ENCODE results near the gene SLC9A9.

SLC9A9 gene

DNA sequence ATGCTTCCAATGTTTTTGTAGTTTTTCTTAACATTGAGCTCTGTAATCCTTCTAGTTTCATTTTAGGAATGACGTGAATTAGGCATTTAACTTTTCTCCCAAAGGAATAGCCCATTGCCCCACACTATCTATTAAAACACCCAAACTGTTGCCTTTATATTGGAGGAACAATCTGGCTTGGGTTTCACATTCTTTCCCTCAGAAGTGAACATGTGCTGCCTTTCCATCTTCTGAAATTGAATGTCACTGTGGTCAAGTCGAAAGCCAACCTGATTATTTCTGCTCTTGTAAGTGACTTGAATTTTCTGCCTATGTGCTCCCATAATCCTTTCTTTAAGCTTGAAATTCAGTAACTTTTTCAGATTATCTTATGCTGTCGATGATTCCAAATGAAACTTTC, 214.5 kb downstream of the SLC9A9 start:
- ATAC-seq: no peak
- TF ChIP-seq BACH2 (CRISPR knock-in tag; IDR thresholded peaks at IDR 0.05; ENCODE audit: borderline replicate concordance) (no peak), ARNTL (CRISPR knock-in tag; IDR thresholded peaks at IDR 0.05; ENCODE audit: borderline replicate concordance, low read depth) (no peak), ZNF70 (CRISPR knock-in tag; IDR thresholded peaks at IDR 0.05) (no peak), OSR1 (CRISPR knock-in tag; IDR thresholded peaks at IDR 0.05) (no peak), ZNF565 (CRISPR knock-in tag; conservative IDR thresholded peaks at IDR 0.05; ENCODE audit: low read depth) (no peak), SNAI2 (CRISPR knock-in tag; IDR thresholded peaks at IDR 0.05) (no peak), ESRRG (CRISPR knock-in tag; IDR thresholded peaks at IDR 0.05) (no peak), ISL1 (CRISPR knock-in tag; IDR thresholded peaks at IDR 0.05) (no peak), ZC3H10 (CRISPR knock-in tag; IDR thresholded peaks at IDR 0.05) (no peak), ZNF8 (CRISPR knock-in tag; IDR thresholded peaks at IDR 0.05) (no peak), PPARA (CRISPR knock-in tag; IDR thresholded peaks at IDR 0.05; ENCODE audit: borderline replicate concordance) (no peak), PATZ1 (CRISPR knock-in tag; IDR thresholded peaks at IDR 0.05; ENCODE audit: borderline replicate concordance) (no peak), CSDC2 (CRISPR knock-in tag; IDR thresholded peaks at IDR 0.05) (no peak)
- TF ChIP-seq, protein P1, sequence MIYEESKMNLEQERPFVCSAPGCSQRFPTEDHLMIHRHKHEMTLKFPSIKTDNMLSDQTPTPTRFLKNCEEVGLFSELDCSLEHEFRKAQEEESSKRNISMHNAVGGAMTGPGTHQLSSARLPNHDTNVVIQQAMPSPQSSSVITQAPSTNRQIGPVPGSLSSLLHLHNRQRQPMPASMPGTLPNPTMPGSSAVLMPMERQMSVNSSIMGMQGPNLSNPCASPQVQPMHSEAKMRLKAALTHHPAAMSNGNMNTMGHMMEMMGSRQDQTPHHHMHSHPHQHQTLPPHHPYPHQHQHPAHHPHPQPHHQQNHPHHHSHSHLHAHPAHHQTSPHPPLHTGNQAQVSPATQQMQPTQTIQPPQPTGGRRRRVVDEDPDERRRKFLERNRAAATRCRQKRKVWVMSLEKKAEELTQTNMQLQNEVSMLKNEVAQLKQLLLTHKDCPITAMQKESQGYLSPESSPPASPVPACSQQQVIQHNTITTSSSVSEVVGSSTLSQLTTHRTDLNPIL (CRISPR knock-in tag; IDR thresholded peaks at IDR 0.05; ENCODE audit: low read depth): no peak
- TF ChIP-seq, protein P2, sequence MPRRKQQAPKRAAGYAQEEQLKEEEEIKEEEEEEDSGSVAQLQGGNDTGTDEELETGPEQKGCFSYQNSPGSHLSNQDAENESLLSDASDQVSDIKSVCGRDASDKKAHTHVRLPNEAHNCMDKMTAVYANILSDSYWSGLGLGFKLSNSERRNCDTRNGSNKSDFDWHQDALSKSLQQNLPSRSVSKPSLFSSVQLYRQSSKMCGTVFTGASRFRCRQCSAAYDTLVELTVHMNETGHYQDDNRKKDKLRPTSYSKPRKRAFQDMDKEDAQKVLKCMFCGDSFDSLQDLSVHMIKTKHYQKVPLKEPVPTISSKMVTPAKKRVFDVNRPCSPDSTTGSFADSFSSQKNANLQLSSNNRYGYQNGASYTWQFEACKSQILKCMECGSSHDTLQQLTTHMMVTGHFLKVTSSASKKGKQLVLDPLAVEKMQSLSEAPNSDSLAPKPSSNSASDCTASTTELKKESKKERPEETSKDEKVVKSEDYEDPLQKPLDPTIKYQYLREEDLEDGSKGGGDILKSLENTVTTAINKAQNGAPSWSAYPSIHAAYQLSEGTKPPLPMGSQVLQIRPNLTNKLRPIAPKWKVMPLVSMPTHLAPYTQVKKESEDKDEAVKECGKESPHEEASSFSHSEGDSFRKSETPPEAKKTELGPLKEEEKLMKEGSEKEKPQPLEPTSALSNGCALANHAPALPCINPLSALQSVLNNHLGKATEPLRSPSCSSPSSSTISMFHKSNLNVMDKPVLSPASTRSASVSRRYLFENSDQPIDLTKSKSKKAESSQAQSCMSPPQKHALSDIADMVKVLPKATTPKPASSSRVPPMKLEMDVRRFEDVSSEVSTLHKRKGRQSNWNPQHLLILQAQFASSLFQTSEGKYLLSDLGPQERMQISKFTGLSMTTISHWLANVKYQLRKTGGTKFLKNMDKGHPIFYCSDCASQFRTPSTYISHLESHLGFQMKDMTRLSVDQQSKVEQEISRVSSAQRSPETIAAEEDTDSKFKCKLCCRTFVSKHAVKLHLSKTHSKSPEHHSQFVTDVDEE (CRISPR knock-in tag; IDR thresholded peaks at IDR 0.05): no peak

DNA sequence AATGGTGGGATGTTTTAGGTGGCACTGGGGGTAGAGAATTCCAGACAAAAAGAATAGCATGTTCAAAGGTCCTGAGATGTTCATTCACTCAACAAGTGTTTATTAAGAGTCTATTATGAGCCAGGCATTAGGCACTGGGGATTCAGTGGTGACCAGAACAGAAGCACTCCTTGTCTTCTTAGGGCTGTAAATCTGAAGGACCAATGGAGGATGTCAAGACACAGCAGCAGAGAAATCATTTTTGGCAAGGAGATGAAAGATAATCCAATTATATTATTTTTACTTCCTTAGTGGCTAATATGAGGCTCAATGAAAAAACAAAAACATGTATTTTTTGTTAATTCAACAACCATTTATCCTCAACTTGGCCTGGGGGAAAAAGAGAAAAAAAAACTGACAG, 218.5 kb downstream of the SLC9A9 start:
- TF ChIP-seq, protein P3, sequence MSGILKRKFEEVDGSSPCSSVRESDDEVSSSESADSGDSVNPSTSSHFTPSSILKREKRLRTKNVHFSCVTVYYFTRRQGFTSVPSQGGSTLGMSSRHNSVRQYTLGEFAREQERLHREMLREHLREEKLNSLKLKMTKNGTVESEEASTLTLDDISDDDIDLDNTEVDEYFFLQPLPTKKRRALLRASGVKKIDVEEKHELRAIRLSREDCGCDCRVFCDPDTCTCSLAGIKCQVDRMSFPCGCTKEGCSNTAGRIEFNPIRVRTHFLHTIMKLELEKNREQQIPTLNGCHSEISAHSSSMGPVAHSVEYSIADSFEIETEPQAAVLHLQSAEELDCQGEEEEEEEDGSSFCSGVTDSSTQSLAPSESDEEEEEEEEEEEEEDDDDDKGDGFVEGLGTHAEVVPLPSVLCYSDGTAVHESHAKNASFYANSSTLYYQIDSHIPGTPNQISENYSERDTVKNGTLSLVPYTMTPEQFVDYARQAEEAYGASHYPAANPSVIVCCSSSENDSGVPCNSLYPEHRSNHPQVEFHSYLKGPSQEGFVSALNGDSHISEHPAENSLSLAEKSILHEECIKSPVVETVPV (CRISPR knock-in tag; IDR thresholded peaks at IDR 0.05): no peak
- no peak for TF ChIP-seq SNAI2 (CRISPR knock-in tag; IDR thresholded peaks at IDR 0.05)
- no peak for ATAC-seq

- no peak for ATAC-seq
- TF ChIP-seq ZFP3 (CRISPR knock-in tag; IDR thresholded peaks at IDR 0.05): no peak
- TF ChIP-seq ZNF8 (CRISPR knock-in tag; IDR thresholded peaks at IDR 0.05): no peak
- TF ChIP-seq SNAI2 (CRISPR knock-in tag; IDR thresholded peaks at IDR 0.05): no peak
- TF ChIP-seq, protein P4, sequence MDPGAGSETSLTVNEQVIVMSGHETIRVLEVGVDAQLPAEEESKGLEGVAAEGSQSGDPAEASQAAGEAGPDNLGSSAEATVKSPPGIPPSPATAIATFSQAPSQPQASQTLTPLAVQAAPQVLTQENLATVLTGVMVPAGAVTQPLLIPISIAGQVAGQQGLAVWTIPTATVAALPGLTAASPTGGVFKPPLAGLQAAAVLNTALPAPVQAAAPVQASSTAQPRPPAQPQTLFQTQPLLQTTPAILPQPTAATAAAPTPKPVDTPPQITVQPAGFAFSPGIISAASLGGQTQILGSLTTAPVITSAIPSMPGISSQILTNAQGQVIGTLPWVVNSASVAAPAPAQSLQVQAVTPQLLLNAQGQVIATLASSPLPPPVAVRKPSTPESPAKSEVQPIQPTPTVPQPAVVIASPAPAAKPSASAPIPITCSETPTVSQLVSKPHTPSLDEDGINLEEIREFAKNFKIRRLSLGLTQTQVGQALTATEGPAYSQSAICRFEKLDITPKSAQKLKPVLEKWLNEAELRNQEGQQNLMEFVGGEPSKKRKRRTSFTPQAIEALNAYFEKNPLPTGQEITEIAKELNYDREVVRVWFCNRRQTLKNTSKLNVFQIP (CRISPR knock-in tag; IDR thresholded peaks at IDR 0.05; ENCODE audit: borderline replicate concordance, low read depth): no peak
- TF ChIP-seq CSDC2 (CRISPR knock-in tag; IDR thresholded peaks at IDR 0.05): no peak
- no peak for TF ChIP-seq ZC3H10 (CRISPR knock-in tag; IDR thresholded peaks at IDR 0.05)
- TF ChIP-seq ZNF70 (CRISPR knock-in tag; IDR thresholded peaks at IDR 0.05): no peak
- TF ChIP-seq, protein P2 (CRISPR knock-in tag; IDR thresholded peaks at IDR 0.05): no peak
- TF ChIP-seq PATZ1 (CRISPR knock-in tag; IDR thresholded peaks at IDR 0.05; ENCODE audit: borderline replicate concordance): no peak
- TF ChIP-seq RARB (CRISPR knock-in tag; IDR thresholded peaks at IDR 0.05): no peak
- TF ChIP-seq ZFP30 (CRISPR knock-in tag; IDR thresholded peaks at IDR 0.05): no peak
- TF ChIP-seq GLIS3 (CRISPR knock-in tag; IDR thresholded peaks at IDR 0.05): no peak
- no peak for TF ChIP-seq ARNTL (CRISPR knock-in tag; IDR thresholded peaks at IDR 0.05; ENCODE audit: borderline replicate concordance, low read depth)
- TF ChIP-seq PPARA (CRISPR knock-in tag; IDR thresholded peaks at IDR 0.05; ENCODE audit: borderline replicate concordance): no peak
- TF ChIP-seq, protein P3 (CRISPR knock-in tag; IDR thresholded peaks at IDR 0.05): no peak
- no peak for TF ChIP-seq ISL1 (CRISPR knock-in tag; IDR thresholded peaks at IDR 0.05)
- no peak for TF ChIP-seq ESRRG (CRISPR knock-in tag; IDR thresholded peaks at IDR 0.05)
- TF ChIP-seq OSR1 (CRISPR knock-in tag; IDR thresholded peaks at IDR 0.05): no peak
These were observed 219.3 kb downstream of the SLC9A9 start for GRCh38 chr3:143628971-143629370.
